ENCODE data around the gene BOLA2.
"Not testable (repeated sequence)": the region's sequence is repeated elsewhere in the genome, so short reads cannot be mapped to it uniquely, and the experiment has no call there.

DNA sequence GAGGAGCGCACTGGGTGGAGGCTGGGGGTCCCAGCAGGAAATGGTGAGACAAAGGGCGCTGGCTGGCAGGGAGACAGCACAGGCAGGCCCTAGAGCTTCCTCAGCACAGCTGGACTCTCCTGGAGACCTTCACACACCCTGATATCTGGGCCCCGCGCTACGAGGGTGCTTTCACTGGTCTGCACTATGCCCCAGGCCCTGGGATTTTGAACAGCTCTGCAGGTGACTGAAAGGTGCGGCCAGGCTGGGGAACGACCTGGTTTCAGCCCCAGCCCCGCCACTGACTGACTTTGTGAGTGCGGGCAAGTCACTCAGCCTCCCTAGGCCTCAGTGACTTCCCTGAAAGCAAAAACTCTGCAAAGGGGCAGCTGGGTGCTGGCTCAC, 6.5 kb upstream of the BOLA2 start:
- TF ChIP-seq, protein P1, sequence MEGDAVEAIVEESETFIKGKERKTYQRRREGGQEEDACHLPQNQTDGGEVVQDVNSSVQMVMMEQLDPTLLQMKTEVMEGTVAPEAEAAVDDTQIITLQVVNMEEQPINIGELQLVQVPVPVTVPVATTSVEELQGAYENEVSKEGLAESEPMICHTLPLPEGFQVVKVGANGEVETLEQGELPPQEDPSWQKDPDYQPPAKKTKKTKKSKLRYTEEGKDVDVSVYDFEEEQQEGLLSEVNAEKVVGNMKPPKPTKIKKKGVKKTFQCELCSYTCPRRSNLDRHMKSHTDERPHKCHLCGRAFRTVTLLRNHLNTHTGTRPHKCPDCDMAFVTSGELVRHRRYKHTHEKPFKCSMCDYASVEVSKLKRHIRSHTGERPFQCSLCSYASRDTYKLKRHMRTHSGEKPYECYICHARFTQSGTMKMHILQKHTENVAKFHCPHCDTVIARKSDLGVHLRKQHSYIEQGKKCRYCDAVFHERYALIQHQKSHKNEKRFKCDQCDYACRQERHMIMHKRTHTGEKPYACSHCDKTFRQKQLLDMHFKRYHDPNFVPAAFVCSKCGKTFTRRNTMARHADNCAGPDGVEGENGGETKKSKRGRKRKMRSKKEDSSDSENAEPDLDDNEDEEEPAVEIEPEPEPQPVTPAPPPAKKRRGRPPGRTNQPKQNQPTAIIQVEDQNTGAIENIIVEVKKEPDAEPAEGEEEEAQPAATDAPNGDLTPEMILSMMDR (IDR thresholded peaks at IDR 0.05): not testable (repeated sequence)
- TF ChIP-seq POLR2A (IDR thresholded peaks at IDR 0.05): not testable (repeated sequence)
